IMR-90 (cell line): ENCODE results near the gene LLGL2.

Source experiments
- BHLHE40 ChIP-seq: fragments of 150-350 bp; IDR thresholded peaks from 2 replicates; pipeline ENCODE4 v1.6.1; 2016; ENCODE audit warnings: mild to moderate bottlenecking, low read depth, low read length
- CEBPB ChIP-seq: IDR thresholded peaks from 2 replicates; pipeline ENCODE4 v1.6.1; 2012; ENCODE audit warnings: low read depth, low read length, improper control_type of control experiment
- CHD1 ChIP-seq: IDR thresholded peaks from 2 replicates; pipeline ENCODE4 v1.6.1; 2012; ENCODE audit warnings: low read depth, low read length, improper control_type of control experiment
- CTCF ChIP-seq: conservative IDR thresholded peaks from 2 replicates; pipeline ENCODE4 v1.5.1; 2012; ENCODE audit warnings: mild to moderate bottlenecking, low read depth, low read length, improper control_type of control experiment
- MAFK ChIP-seq: IDR thresholded peaks from 2 replicates; pipeline ENCODE4 v1.6.1; 2012; ENCODE audit warnings: low read depth, low read length, improper control_type of control experiment
- NFE2L2 ChIP-seq: fragments of 150-350 bp; IDR thresholded peaks from 2 replicates; pipeline ENCODE4 v1.6.1; 2016; ENCODE audit warnings: low read depth, mild to moderate bottlenecking, low read length
- POLR2A ChIP-seq: IDR thresholded peaks from 2 replicates; pipeline ENCODE4 v1.6.1; 2012; ENCODE audit warnings: mild to moderate bottlenecking, low read depth, low read length
- RAD21 ChIP-seq: IDR thresholded peaks from 2 replicates; pipeline ENCODE4 v1.6.1; 2012; ENCODE audit warnings: low read length, improper control_type of control experiment
- RCOR1 ChIP-seq: IDR thresholded peaks from 2 replicates; pipeline ENCODE4 v1.6.1; 2012; ENCODE audit warnings: mild to moderate bottlenecking, low read length, improper control_type of control experiment; ENCODE audit not compliant: insufficient replicate concordance
- RFX5 ChIP-seq: IDR thresholded peaks from 2 replicates; pipeline ENCODE4 v1.8.0; 2012; ENCODE audit warnings: low read depth, mild to moderate bottlenecking, low read length, moderate library complexity
- SMC3 ChIP-seq: fragments of 150-350 bp; IDR thresholded peaks from 2 replicates; pipeline ENCODE4 v1.6.1; 2016; ENCODE audit warnings: low read depth, mild to moderate bottlenecking, antibody characterized with exemption, low read length, moderate library complexity

GRCh38 chr17:75561927-75562603 lies 36.6 kb downstream of the LLGL2 start:
- TF ChIP-seq RCOR1 = no peak
- no peak for TF ChIP-seq CTCF
- TF ChIP-seq NFE2L2 = no peak
- no peak for TF ChIP-seq POLR2A
- no peak for TF ChIP-seq SMC3
- TF ChIP-seq RAD21 = no peak
- no peak for TF ChIP-seq RFX5
- TF ChIP-seq BHLHE40 = no peak
- TF ChIP-seq MAFK = no peak
- no peak for TF ChIP-seq CHD1
- no peak for TF ChIP-seq CEBPB
